GM12878 (cell line): ENCODE data around the gene ZNF827. TPM values are rescaled to one million over a fixed set of nuclear protein-coding genes. Genes with fewer than 3 reads are reported as not detected.

ENCODE experiments used
- ATAC-seq: fragments of 200-7000 bp; cut with Tn5 transposase; 3 replicates; pipeline ENCODE4 v1.9.1; 2020; ENCODE audit warnings: mild to moderate bottlenecking, moderate library complexity
- BruUV-seq: library from RNA; stranded (reverse); fragments of 400-500 nt; replicated peaks from 2 replicates; lab custom pipeline; 2021; lab: Mats Ljungman, UMichigan
- CTCF ChIA-PET: fragments of 300-600 bp; sonication (Branson Sonifier 250); formaldehyde crosslinking; extraction: SDS; loops from one replicate; lab custom pipeline; 2021; ENCODE audit warnings: inconsistent platforms; lab: Yijun Ruan, JAX
- POLR2A ChIA-PET: fragments of 350-600 bp; formaldehyde crosslinking; extraction: SDS; loops from one replicate; lab custom pipeline; 2021; ENCODE audit warnings: inconsistent platforms; lab: Charles Lee
- RAD21 ChIA-PET: fragments of 300-600 bp; sonication (Branson Sonifier 250); formaldehyde crosslinking; loops from one replicate; lab custom pipeline; 2023; ENCODE audit warnings: antibody characterized with exemption; ENCODE audit not compliant: unreplicated experiment; lab: Charles Lee
- SMC1A ChIA-PET: fragments of 300-600 bp; sonication (Branson Sonifier 250); formaldehyde crosslinking; loops from one replicate; lab custom pipeline; 2023; ENCODE audit not compliant: unreplicated experiment, uncharacterized antibody; lab: Charles Lee
- DNase-seq: peaks from one replicate; pipeline ENCODE4 v3.0.0-alpha.2; 2011; ENCODE audit warnings: low read depth, low spot score
- FAIRE-seq: peaks from 3 replicates; lab custom pipeline; 2011; peaks lifted over from hg19 to GRCh38; lab: Jason Lieb, UNC
- H2AFZ ChIP-seq: 2 replicates; pipeline ENCODE4 v1.6.0; 2011; ENCODE audit warnings: low read depth, low read length, control low read depth; ENCODE audit not compliant: control insufficient read depth
- H3K27ac ChIP-seq: 2 replicates; pipeline ENCODE4 v1.5.1; 2011; ENCODE audit warnings: control low read depth; ENCODE audit not compliant: control insufficient read depth, insufficient read depth
- H3K27me3 ChIP-seq, 2 experiments: replicated peaks in 1 of 2; 2 replicates each; pipeline versions ENCODE4 v1.6.0 to v1.6.1; 2011; ENCODE audit warnings: low read length in 1 of 2; ENCODE audit not compliant: control insufficient read depth in 2 of 2, insufficient read depth in 2 of 2
- H3K36me3 ChIP-seq, 2 experiments: 2 replicates each; pipeline ENCODE4 v1.5.1; 2011; ENCODE audit warnings: low read length in 1 of 2; ENCODE audit not compliant: control insufficient read depth in 2 of 2, insufficient read depth in 2 of 2
- H3K4me1 ChIP-seq: 2 replicates; pipeline ENCODE4 v1.6.1; 2011; ENCODE audit warnings: mild to moderate bottlenecking, low read length, moderate library complexity, mixed read lengths; ENCODE audit not compliant: control insufficient read depth, insufficient read depth
- H3K4me2 ChIP-seq: 2 replicates; pipeline ENCODE4 v1.6.0; 2011; ENCODE audit warnings: control low read depth; ENCODE audit not compliant: control insufficient read depth, insufficient read depth
- H3K4me3 ChIP-seq: fragments of 200-600 bp; sonication (generic); 2 replicates; pipeline ENCODE4 v1.5.1; 2016
- H3K79me2 ChIP-seq: 2 replicates; pipeline ENCODE4 v1.6.0; 2011; ENCODE audit warnings: low read length; ENCODE audit not compliant: control insufficient read depth, insufficient read depth
- H3K9ac ChIP-seq: 2 replicates; pipeline ENCODE4 v1.8.0; 2011; ENCODE audit warnings: low read length, control low read depth, mixed read lengths; ENCODE audit not compliant: control insufficient read depth, insufficient read depth
- H3K9me3 ChIP-seq: replicated peaks from 3 replicates; pipeline ENCODE4 v1.5.1; 2011; ENCODE audit warnings: mild to moderate bottlenecking, low read length; ENCODE audit not compliant: control insufficient read depth, insufficient read depth
- H4K20me1 ChIP-seq: 2 replicates; pipeline ENCODE4 v1.6.0; 2011; ENCODE audit not compliant: control insufficient read depth, insufficient read depth
- IRF4 ChIP-seq: IDR thresholded peaks from 2 replicates; pipeline ENCODE4 v1.6.1; 2011; ENCODE audit warnings: low read depth, low read length
- TCF3 ChIP-seq: IDR thresholded peaks from 2 replicates; pipeline ENCODE4 v1.6.1; 2012; ENCODE audit warnings: low read depth, mild to moderate bottlenecking, low read length, borderline replicate concordance; ENCODE audit not compliant: insufficient read depth
- WGBS: methylation state at CpG from one replicate; pipeline ENCODE4 v1.1.6; 2016; ENCODE audit warnings: low lambda C conversion rate; ENCODE audit not compliant: insufficient replicate concordance, insufficient coverage; ENCODE audit errors: missing lambda C conversion rate; 5-methylcytosine and 5-hydroxymethylcytosine counted together
- in situ Hi-C: fragments of 300-500 bp; cut with MboI; formaldehyde crosslinking; loops from 9 replicates; pipeline ENCODE4 v1.14.3; 2018; ENCODE audit warnings: mixed read lengths
- intact Hi-C: fragments of 100-400 bp; cut with micrococcal nuclease; formaldehyde crosslinking; loops from one replicate; pipeline ENCODE4 v1.14.2; 2022; ENCODE audit not compliant: unreplicated experiment
- polyA plus RNA-seq, 11 experiments: library from polyadenylated mRNA; depleted of rRNA in 4 of 11; unstranded in 6 of 11; stranded (reverse) in 5 of 11; fragments of >200 nt; fragmentation: Nextera tagmentation in 4 of 11; fragmentation: Illumina TruSeq in 1 of 11; extraction: Ambion mirVana in 4 of 11; extraction: Trizol in 1 of 11; gene quantifications; 1 replicate in 1 of 11; 2 replicates in 10 of 11; pipeline versions ENCODE4 v1.2.1 to v1.2.3, GENCODE V29; 2011 to 2016; ENCODE audit warnings: inconsistent platforms in 2 of 11, missing spikeins in 2 of 11, low read depth in 1 of 11
- total RNA-seq, 4 experiments: library from RNA; depleted of rRNA in 3 of 4; stranded (reverse); fragments of >200 nt in 3 of 4; fragmentation: Illumina TruSeq in 1 of 4; extraction: Trizol in 1 of 4; gene quantifications; 2 replicates each; pipeline versions ENCODE4 v1.2.1 to v1.2.3, GENCODE V29; 2013 to 2021
- TF ChIP-seq, protein P1 (sequence below): IDR thresholded peaks from 2 replicates; pipeline ENCODE4 v1.6.1; 2011; ENCODE audit warnings: low read depth, low read length, improper control_type of control experiment, borderline replicate concordance

The ZNF827 gene
- total and polyA plus RNA-seq, 10 of the 15 experiments (the other 5 are each of a cell fraction or from before 2014, with no cell fraction given), result 3.8 to 31.5 (median 13.6) TPM

DNA sequence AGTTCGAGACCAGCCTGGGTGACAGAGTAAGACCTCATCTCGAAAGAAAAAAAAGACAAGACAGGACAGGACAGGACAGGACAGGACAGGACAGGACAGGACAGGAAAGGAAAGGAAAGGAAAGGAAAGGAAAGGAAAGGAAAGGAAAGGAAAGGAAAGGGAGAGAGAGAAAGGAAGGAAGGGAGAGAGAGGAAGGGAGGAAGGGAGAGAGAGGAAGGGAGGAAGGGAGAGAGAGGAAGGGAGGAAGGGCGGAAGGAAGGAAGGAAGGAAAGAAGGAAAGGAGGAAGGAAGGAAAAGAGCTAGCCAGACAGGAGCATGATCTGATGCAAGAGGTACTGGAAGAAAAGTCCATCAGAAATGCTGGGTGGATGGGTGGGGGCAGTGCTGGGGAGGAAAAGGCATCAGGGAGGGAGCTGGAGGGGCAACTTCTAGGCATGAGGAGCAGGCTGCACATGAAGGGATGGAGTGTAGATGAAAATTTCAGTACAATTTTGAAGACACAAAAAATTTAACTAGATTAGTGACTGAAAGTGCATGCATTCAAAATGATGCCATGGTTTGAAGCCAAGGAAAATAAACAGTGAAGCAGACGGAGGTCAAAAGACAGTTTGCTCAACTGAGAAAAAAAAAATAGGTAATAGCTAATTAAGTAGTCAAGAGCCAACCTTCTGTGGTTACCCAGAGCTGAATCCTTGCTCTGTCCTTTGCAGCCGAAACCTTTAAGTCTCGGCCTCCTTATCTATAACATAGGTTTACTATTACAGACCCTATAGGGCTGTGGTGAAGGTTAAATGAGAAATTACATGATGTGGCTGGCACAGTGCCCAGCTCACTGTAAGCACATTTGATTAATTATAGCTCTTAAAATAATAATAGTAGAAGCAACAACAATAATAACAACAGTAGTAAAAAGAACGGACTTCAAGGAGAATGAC, 59.9 kb downstream of the ZNF827 start:
- FAIRE-seq (no peak), DNase-seq (no peak), ATAC-seq (no peak)
- no TSS peak for BruUV-seq
- TF ChIP-seq IRF4 (no peak), TCF3 (no peak)
- TF ChIP-seq, protein P1, sequence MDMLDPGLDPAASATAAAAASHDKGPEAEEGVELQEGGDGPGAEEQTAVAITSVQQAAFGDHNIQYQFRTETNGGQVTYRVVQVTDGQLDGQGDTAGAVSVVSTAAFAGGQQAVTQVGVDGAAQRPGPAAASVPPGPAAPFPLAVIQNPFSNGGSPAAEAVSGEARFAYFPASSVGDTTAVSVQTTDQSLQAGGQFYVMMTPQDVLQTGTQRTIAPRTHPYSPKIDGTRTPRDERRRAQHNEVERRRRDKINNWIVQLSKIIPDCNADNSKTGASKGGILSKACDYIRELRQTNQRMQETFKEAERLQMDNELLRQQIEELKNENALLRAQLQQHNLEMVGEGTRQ, result no peak
- Histone ChIP-seq H4K20me1 (no peaks in the 10 kb centered on the region), H3K27me3 (no peaks in the 10 kb centered on the region), H2AFZ (no peak overlapping the region), H3K4me2 (no peak overlapping the region), H3K27ac (no peak overlapping the region), H3K9me3 (no peaks in the 10 kb centered on the region), H3K4me3 (no peak overlapping the region), H3K79me2 (peaks cover 31% of the 10 kb centered on the region), H3K36me3 (peaks cover 4 to 9% of the 10 kb centered on the region in 2 experiments), H3K4me1 (peaks cover 19% of the 10 kb centered on the region), H3K9ac (no peak overlapping the region)
- POLR2A ChIA-PET, result interaction anchor here (1.1 to 1.9 kb wide), 2 partner anchors 9 to 48 kb away, joined by 4 to 5 read pairs; no protein-coding TSS in a partner anchor
- in situ Hi-C loops, result no loop called here
- CTCF ChIA-PET, result interaction anchor here (1.0 to 1.9 kb wide), 6 partner anchors 8 to 61 kb away, joined by 3 to 7 read pairs (median 4); no protein-coding TSS in a partner anchor
- RAD21 ChIA-PET, result interaction anchor here (0.6 to 1.3 kb wide), 4 partner anchors 12 to 55 kb away, joined by 3 to 4 read pairs (median 4); no protein-coding TSS in a partner anchor
- 77% methylated on average over 5 of the region's 7 CpGs for WGBS
- intact Hi-C loops, result no loop called here
- SMC1A ChIA-PET, result interaction anchor here (1.0 to 4.2 kb wide), 7 partner anchors 9 to 87 kb away, joined by 3 to 18 read pairs (median 3); no protein-coding TSS in a partner anchor
